Heart left ventricle (tissue), 13 donors: ENCODE results near the gene CST1.

ENCODE experiments used
- POLR2A ChIP-seq, 2 donors: fragments of 450-650 bp; IDR thresholded peaks; one replicate each; pipeline ENCODE4 v1.6.1; 2017; ENCODE audit warnings: antibody characterized with exemption in 2 of 2, mild to moderate bottlenecking in 2 of 2, moderate library complexity in 2 of 2
- TF ChIP-seq, protein P1 (sequence below), 12 donors: fragments of 200-600 bp; sonication (generic) in 4 of 12; IDR thresholded peaks; one replicate each; pipeline versions ENCODE4 v1.5.0 to v1.8.0; 2018 to 2022; ENCODE audit warnings: antibody characterized with exemption in 12 of 12, mild to moderate bottlenecking in 5 of 12
- donor health status: ischemic (EF 13 %, LVEDD 7.1; RV severe dilation, severe dysfunction).
- donor health status: DM: no; HTN: yes; CAD: no.
- donor health status: DM: no; HTN: no; CAD: no.
- donor health status: ischemic (EF 25% LVEDD 6.9; RV normal size, moderate dysfunction).
- donor health status: ischemic (EF 25% LVEDD 5.7; RV mildly dilated, moderate dysfunction).
- donor health status: ischemic (EF 35%, LVEDD 5.7; RV mildly dilated, moderate dysfunction).
- donor health status: nonischemic (EF 11% LVEDD 7.7; RV severe dilation, severe dysfunction).
- donor health status: DM: yes; HTN: yes; CAD: no.
- donor health status: PGD.
- donor health status: ischemic (EF 29% LVEDD 5.4; RV normal size, mild dysfunction).
- donor health status: nonischemic (EF 23%, LVEDD 6.1; RV moderate dilation, normal function).

GRCh38 chr20:23697947-23698346 lies 52.8 kb downstream of the CST1 start:
- TF ChIP-seq, protein P1, sequence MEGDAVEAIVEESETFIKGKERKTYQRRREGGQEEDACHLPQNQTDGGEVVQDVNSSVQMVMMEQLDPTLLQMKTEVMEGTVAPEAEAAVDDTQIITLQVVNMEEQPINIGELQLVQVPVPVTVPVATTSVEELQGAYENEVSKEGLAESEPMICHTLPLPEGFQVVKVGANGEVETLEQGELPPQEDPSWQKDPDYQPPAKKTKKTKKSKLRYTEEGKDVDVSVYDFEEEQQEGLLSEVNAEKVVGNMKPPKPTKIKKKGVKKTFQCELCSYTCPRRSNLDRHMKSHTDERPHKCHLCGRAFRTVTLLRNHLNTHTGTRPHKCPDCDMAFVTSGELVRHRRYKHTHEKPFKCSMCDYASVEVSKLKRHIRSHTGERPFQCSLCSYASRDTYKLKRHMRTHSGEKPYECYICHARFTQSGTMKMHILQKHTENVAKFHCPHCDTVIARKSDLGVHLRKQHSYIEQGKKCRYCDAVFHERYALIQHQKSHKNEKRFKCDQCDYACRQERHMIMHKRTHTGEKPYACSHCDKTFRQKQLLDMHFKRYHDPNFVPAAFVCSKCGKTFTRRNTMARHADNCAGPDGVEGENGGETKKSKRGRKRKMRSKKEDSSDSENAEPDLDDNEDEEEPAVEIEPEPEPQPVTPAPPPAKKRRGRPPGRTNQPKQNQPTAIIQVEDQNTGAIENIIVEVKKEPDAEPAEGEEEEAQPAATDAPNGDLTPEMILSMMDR (IDR thresholded peaks at IDR 0.05), result no peak
- TF ChIP-seq POLR2A (IDR thresholded peaks at IDR 0.05), result no peak
